HFFc6 (cell line): ENCODE measurements around the gene FBLN2. TPM values are rescaled to one million over a fixed set of nuclear protein-coding genes. Genes with fewer than 3 reads are reported as not detected.
A peak's percentile ranks its signal among the peaks of the same experiment; 100 is the strongest.

ENCODE experiments used
- DNase-seq: peaks from one replicate; pipeline ENCODE4 v3.0.0-alpha.2; 2018
- H3K27ac Mint-ChIP-seq: 2 replicates; pipeline ENCODE4 v1.8.0; 2020; ENCODE audit warnings: mild to moderate bottlenecking, mixed read lengths
- H3K27me3 Mint-ChIP-seq: 2 replicates; pipeline ENCODE4 v1.8.0; 2021; ENCODE audit warnings: mild to moderate bottlenecking, moderate library complexity, mixed read lengths; ENCODE audit not compliant: insufficient read depth
- H3K36me3 Mint-ChIP-seq: 2 replicates; pipeline ENCODE4 v1.8.0; 2021; ENCODE audit warnings: low read depth, mixed read lengths
- H3K4me1 Mint-ChIP-seq: 2 replicates; pipeline ENCODE4 v1.8.0; 2020; ENCODE audit warnings: low read depth, mixed read lengths
- H3K4me3 Mint-ChIP-seq: 2 replicates; pipeline ENCODE4 v1.8.0; 2020; ENCODE audit warnings: mild to moderate bottlenecking, moderate library complexity, mixed read lengths
- H3K9me3 Mint-ChIP-seq: 2 replicates; pipeline ENCODE4 v1.8.0; 2020; ENCODE audit warnings: mild to moderate bottlenecking, mixed read lengths
- CTCF ChIP-seq: fragments of 200-600 bp; sonication (generic); IDR thresholded peaks from 2 replicates; pipeline ENCODE4 v1.5.0; 2021; ENCODE audit warnings: antibody characterized with exemption, mild to moderate bottlenecking
- total RNA-seq, 6 experiments: library from RNA; stranded (reverse); fragmentation: NEBNext Ultra II Directional; extraction: Animal tissue kit (Norgen Biotek cat#: 25700); gene quantifications; 2 replicates in 1 of 6; 3 replicates in 5 of 6; pipeline ENCODE4 v1.2.3, GENCODE V29; 2021

Gene FBLN2
- total RNA-seq, 6 experiments from 2014 or later = 55.7 to 84.5 (median 69.4) TPM

- Mint-ChIP-seq H3K27me3 (peaks cover 1% of the 10 kb centered on the region; the same call in 1 of the 2 replicates), H3K9me3 (no peaks in the 10 kb centered on the region), H3K4me3 (no peak overlapping the region), H3K27ac (no peak overlapping the region), H3K36me3 (no peaks in the 10 kb centered on the region), H3K4me1 (peaks cover 40% of the 10 kb centered on the region)
- DNase-seq = no peak
- no peak for TF ChIP-seq CTCF
Observed at GRCh38 chr3:13509816-13510192, 39.1 kb upstream of the FBLN2 start.

GRCh38 chr3:13512451-13512850, 36.5 kb upstream of the FBLN2 start:
- no peak for TF ChIP-seq CTCF
- no peaks in the 10 kb centered on the region for H3K36me3 Mint-ChIP-seq
- H3K9me3 Mint-ChIP-seq = no peaks in the 10 kb centered on the region
- peaks cover 27% of the 10 kb centered on the region for H3K4me1 Mint-ChIP-seq
- no peaks in the 10 kb centered on the region; the same call in 1 of the 2 replicates for H3K27me3 Mint-ChIP-seq
- H3K27ac Mint-ChIP-seq = no peak overlapping the region
- DNase-seq = no peak
- H3K4me3 Mint-ChIP-seq = no peak overlapping the region

- peak overlapping the region; percentile 34; the same call in 1 of the 2 replicates for H3K27ac Mint-ChIP-seq
- H3K27me3 Mint-ChIP-seq = no peaks in the 10 kb centered on the region; the same call in 1 of the 2 replicates
- H3K36me3 Mint-ChIP-seq = no peaks in the 10 kb centered on the region
- TF ChIP-seq CTCF = no peak
- peaks cover 19% of the 10 kb centered on the region for H3K4me1 Mint-ChIP-seq
- peak overlapping the region; percentile 25 for H3K4me3 Mint-ChIP-seq
- no peaks in the 10 kb centered on the region for H3K9me3 Mint-ChIP-seq
- peak; percentile 29 for DNase-seq
Observed at GRCh38 chr3:13513051-13513912, 35.6 kb upstream of the FBLN2 start.

GRCh38 chr3:13513913-13514517, 34.9 kb upstream of the FBLN2 start:
- TF ChIP-seq CTCF = no peak
- Mint-ChIP-seq H3K9me3 (no peaks in the 10 kb centered on the region), H3K27me3 (no peaks in the 10 kb centered on the region; the same call in 1 of the 2 replicates), H3K4me3 (peak overlapping the region; percentile 25), H3K36me3 (no peaks in the 10 kb centered on the region), H3K27ac (peak overlapping the region; percentile 34; the same call in 1 of the 2 replicates), H3K4me1 (peaks cover 15% of the 10 kb centered on the region)
- DNase-seq = no peak

GRCh38 chr3:13514639-13515435, 34.1 kb upstream of the FBLN2 start:
- Mint-ChIP-seq H3K4me1 (peaks cover 15% of the 10 kb centered on the region), H3K27me3 (no peaks in the 10 kb centered on the region; the same call in 1 of the 2 replicates), H3K36me3 (no peaks in the 10 kb centered on the region), H3K4me3 (no peak overlapping the region), H3K27ac (no peak overlapping the region), H3K9me3 (no peaks in the 10 kb centered on the region)
- no peak for DNase-seq
- no peak for TF ChIP-seq CTCF
